Measurements from ENCODE around the gene IQGAP2.

Gene IQGAP2

GRCh38 chr5:76637490-76637889, 234.4 kb downstream of the IQGAP2 start:
- no peaks in the 10 kb centered on the region for H3K79me1 ChIP-seq (ENCODE audit: low read length)
- no peak overlapping the region for H2BK5ac ChIP-seq (ENCODE audit: low read depth, low read length, poor library complexity)
- no peak overlapping the region for H2BK12ac ChIP-seq (ENCODE audit: low read length)
- H2AK5ac ChIP-seq (ENCODE audit: low read length) = no peak overlapping the region
- H3K4me2 ChIP-seq (ENCODE audit: low read length) = no peak overlapping the region
- H3K36me3 ChIP-seq (ENCODE audit: control insufficient read depth in 1 of 2, insufficient read depth in 2 of 2, low read length in 2 of 2) = no peaks in the 10 kb centered on the region
- no peak overlapping the region for H3K9ac ChIP-seq (ENCODE audit: low read length)
- no peaks in the 10 kb centered on the region for H3K9me3 ChIP-seq (ENCODE audit: insufficient read depth, low read depth, low read length)
- no peak overlapping the region for H3K27ac ChIP-seq (ENCODE audit: low read depth, low read length)
- no peak overlapping the region for H3K4me3 ChIP-seq (ENCODE audit: low read depth, low read length)
- H3K79me2 ChIP-seq (ENCODE audit: control insufficient read depth, insufficient read depth, low read length, poor library complexity) = no peaks in the 10 kb centered on the region
- WGBS (ENCODE audit: extremely low coverage, insufficient coverage, insufficient read length) = no CpG with 5 or more reads among the region's 2 CpGs
- H3K4me1 ChIP-seq (ENCODE audit: control insufficient read depth in 1 of 2, insufficient read depth in 2 of 2, low read length in 2 of 2) = no peaks in the 10 kb centered on the region
- H3K23ac ChIP-seq (ENCODE audit: low read length) = no peak overlapping the region
- H4K8ac ChIP-seq (ENCODE audit: low read depth, low read length) = no peak overlapping the region
- no peak for DNase-seq
- H2BK120ac ChIP-seq (ENCODE audit: insufficient read depth, low read length, poor library complexity) = no peak overlapping the region
- H3K27me3 ChIP-seq (ENCODE audit: insufficient read depth, low read length) = no peaks in the 10 kb centered on the region
- no peak overlapping the region for H3K18ac ChIP-seq (ENCODE audit: low read length)
- no peak overlapping the region for H4K12ac ChIP-seq (ENCODE audit: low read depth, low read length)
- H4K91ac ChIP-seq (ENCODE audit: low read depth, low read length) = no peak overlapping the region
- no peak overlapping the region for H3K14ac ChIP-seq (ENCODE audit: low read length)
- H3K4ac ChIP-seq (ENCODE audit: low read depth, low read length) = no peak overlapping the region
- H2AFZ ChIP-seq (ENCODE audit: insufficient read depth, low read length, poor library complexity) = no peak overlapping the region

DNA sequence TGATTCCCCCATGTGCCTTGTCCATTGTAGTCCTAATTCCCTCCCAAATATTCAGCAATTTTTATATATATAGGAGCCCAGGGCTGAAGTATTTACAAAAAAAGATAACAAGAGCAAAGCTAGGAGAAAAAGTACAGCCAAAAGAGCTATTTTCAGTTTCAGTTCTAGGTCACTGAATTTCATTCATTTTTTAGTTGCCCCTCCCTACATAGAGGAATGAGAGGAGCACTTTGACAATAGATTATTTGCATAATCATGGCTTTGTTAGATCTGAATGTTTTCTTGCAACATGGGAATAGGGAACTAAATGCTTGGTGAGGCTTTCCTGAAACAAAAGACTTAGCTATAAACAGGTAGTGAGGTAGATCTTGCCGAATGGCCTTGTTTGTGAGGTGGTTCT, 235.4 kb downstream of the IQGAP2 start:
- Histone ChIP-seq H3K14ac (ENCODE audit: low read length) (no peak overlapping the region), H2AFZ (ENCODE audit: insufficient read depth, low read length, poor library complexity) (no peak overlapping the region), H3K27me3 (ENCODE audit: insufficient read depth, low read length) (no peaks in the 10 kb centered on the region), H4K12ac (ENCODE audit: low read depth, low read length) (no peak overlapping the region), H3K36me3 (ENCODE audit: control insufficient read depth in 1 of 2, insufficient read depth in 2 of 2, low read length in 2 of 2) (no peaks in the 10 kb centered on the region), H4K8ac (ENCODE audit: low read depth, low read length) (no peak overlapping the region), H2BK12ac (ENCODE audit: low read length) (no peak overlapping the region), H3K4me2 (ENCODE audit: low read length) (no peak overlapping the region), H4K91ac (ENCODE audit: low read depth, low read length) (no peak overlapping the region), H3K23ac (ENCODE audit: low read length) (no peak overlapping the region), H2AK5ac (ENCODE audit: low read length) (no peak overlapping the region), H3K9me3 (ENCODE audit: insufficient read depth, low read depth, low read length) (no peaks in the 10 kb centered on the region), H2BK5ac (ENCODE audit: low read depth, low read length, poor library complexity) (no peak overlapping the region), H2BK120ac (ENCODE audit: insufficient read depth, low read length, poor library complexity) (no peak overlapping the region), H3K4ac (ENCODE audit: low read depth, low read length) (no peak overlapping the region), H3K9ac (ENCODE audit: low read length) (no peak overlapping the region), H3K4me3 (ENCODE audit: low read depth, low read length) (no peak overlapping the region), H3K27ac (ENCODE audit: low read depth, low read length) (no peak overlapping the region), H3K79me2 (ENCODE audit: control insufficient read depth, insufficient read depth, low read length, poor library complexity) (no peaks in the 10 kb centered on the region), H3K79me1 (ENCODE audit: low read length) (no peaks in the 10 kb centered on the region), H3K18ac (ENCODE audit: low read length) (no peak overlapping the region), H3K4me1 (ENCODE audit: control insufficient read depth in 1 of 2, insufficient read depth in 2 of 2, low read length in 2 of 2) (no peaks in the 10 kb centered on the region)
- WGBS (ENCODE audit: extremely low coverage, insufficient coverage, insufficient read length) = no CpG with 5 or more reads among the region's 1 CpG
- peak in 1 of 2 donors; percentile 62 for DNase-seq

DNA sequence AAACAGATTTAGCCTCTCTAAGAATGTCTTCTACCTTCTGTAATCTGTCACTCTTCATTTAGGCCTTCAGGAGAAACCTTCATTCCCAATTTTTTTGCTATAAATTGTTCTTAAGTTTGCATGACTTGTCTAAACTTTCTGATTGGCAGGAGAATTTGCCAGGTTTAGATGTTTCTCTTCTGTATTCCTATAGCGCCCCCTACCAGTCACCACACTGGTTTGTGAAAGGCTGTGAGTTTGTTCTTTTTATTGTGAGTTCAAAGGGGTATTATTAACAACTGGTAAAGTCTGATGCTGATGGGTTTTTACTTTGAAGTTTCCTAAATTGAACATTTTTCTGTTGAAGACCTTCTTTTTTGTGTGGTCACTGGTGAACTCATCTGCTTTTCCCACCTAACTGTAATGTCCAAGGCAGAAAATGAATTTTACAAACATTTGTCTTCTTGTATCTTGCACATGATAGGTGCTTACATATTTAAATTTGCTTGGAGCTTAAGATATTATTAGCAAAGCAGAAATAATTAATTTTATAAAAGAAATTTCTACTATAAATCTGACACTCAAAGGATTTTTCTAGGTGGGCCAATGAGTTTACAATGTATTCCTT, 238.5 kb downstream of the IQGAP2 start:
- Histone ChIP-seq H4K8ac (ENCODE audit: low read depth, low read length) (no peak overlapping the region), H3K27me3 (ENCODE audit: insufficient read depth, low read length) (no peaks in the 10 kb centered on the region), H3K9ac (ENCODE audit: low read length) (no peak overlapping the region), H2AFZ (ENCODE audit: insufficient read depth, low read length, poor library complexity) (no peak overlapping the region), H3K9me3 (ENCODE audit: insufficient read depth, low read depth, low read length) (no peaks in the 10 kb centered on the region), H3K14ac (ENCODE audit: low read length) (no peak overlapping the region), H2BK120ac (ENCODE audit: insufficient read depth, low read length, poor library complexity) (no peak overlapping the region), H3K79me2 (ENCODE audit: control insufficient read depth, insufficient read depth, low read length, poor library complexity) (no peaks in the 10 kb centered on the region), H3K4me3 (ENCODE audit: low read depth, low read length) (no peak overlapping the region), H3K4me1 (ENCODE audit: control insufficient read depth in 1 of 2, insufficient read depth in 2 of 2, low read length in 2 of 2) (no peaks in the 10 kb centered on the region), H3K18ac (ENCODE audit: low read length) (no peak overlapping the region), H3K23ac (ENCODE audit: low read length) (no peak overlapping the region), H3K36me3 (ENCODE audit: control insufficient read depth in 1 of 2, insufficient read depth in 2 of 2, low read length in 2 of 2) (no peaks in the 10 kb centered on the region), H2BK5ac (ENCODE audit: low read depth, low read length, poor library complexity) (no peak overlapping the region), H3K27ac (ENCODE audit: low read depth, low read length) (no peak overlapping the region), H3K4me2 (ENCODE audit: low read length) (no peak overlapping the region), H4K12ac (ENCODE audit: low read depth, low read length) (no peak overlapping the region), H4K91ac (ENCODE audit: low read depth, low read length) (no peak overlapping the region), H3K4ac (ENCODE audit: low read depth, low read length) (no peak overlapping the region), H3K79me1 (ENCODE audit: low read length) (no peaks in the 10 kb centered on the region), H2BK12ac (ENCODE audit: low read length) (no peak overlapping the region), H2AK5ac (ENCODE audit: low read length) (no peak overlapping the region)
- DNase-seq = peak; percentile 27 to 83
- no CpG with 5 or more reads among the region's 1 CpG for WGBS (ENCODE audit: extremely low coverage, insufficient coverage, insufficient read length)

GRCh38 chr5:76642390-76643040, 239.4 kb downstream of the IQGAP2 start:
- no CpG with 5 or more reads among the region's 6 CpGs for WGBS (ENCODE audit: extremely low coverage, insufficient coverage, insufficient read length)
- H2AFZ ChIP-seq (ENCODE audit: insufficient read depth, low read length, poor library complexity) = no peak overlapping the region
- no peaks in the 10 kb centered on the region for H3K27me3 ChIP-seq (ENCODE audit: insufficient read depth, low read length)
- H4K12ac ChIP-seq (ENCODE audit: low read depth, low read length) = no peak overlapping the region
- H2AK5ac ChIP-seq (ENCODE audit: low read length) = no peak overlapping the region
- no peaks in the 10 kb centered on the region for H3K4me1 ChIP-seq (ENCODE audit: control insufficient read depth in 1 of 2, insufficient read depth in 2 of 2, low read length in 2 of 2)
- H3K18ac ChIP-seq (ENCODE audit: low read length) = no peak overlapping the region
- H2BK120ac ChIP-seq (ENCODE audit: insufficient read depth, low read length, poor library complexity) = no peak overlapping the region
- no peak overlapping the region for H3K27ac ChIP-seq (ENCODE audit: low read depth, low read length)
- H3K23ac ChIP-seq (ENCODE audit: low read length) = no peak overlapping the region
- no peak overlapping the region for H4K8ac ChIP-seq (ENCODE audit: low read depth, low read length)
- no peak overlapping the region for H3K4me3 ChIP-seq (ENCODE audit: low read depth, low read length)
- no peak overlapping the region for H3K4ac ChIP-seq (ENCODE audit: low read depth, low read length)
- H3K79me1 ChIP-seq (ENCODE audit: low read length) = no peaks in the 10 kb centered on the region
- H2BK12ac ChIP-seq (ENCODE audit: low read length) = no peak overlapping the region
- no peaks in the 10 kb centered on the region for H3K36me3 ChIP-seq (ENCODE audit: control insufficient read depth in 1 of 2, insufficient read depth in 2 of 2, low read length in 2 of 2)
- no peak for DNase-seq
- no peaks in the 10 kb centered on the region for H3K79me2 ChIP-seq (ENCODE audit: control insufficient read depth, insufficient read depth, low read length, poor library complexity)
- no peak overlapping the region for H3K14ac ChIP-seq (ENCODE audit: low read length)
- H2BK5ac ChIP-seq (ENCODE audit: low read depth, low read length, poor library complexity) = no peak overlapping the region
- H3K4me2 ChIP-seq (ENCODE audit: low read length) = no peak overlapping the region
- H3K9ac ChIP-seq (ENCODE audit: low read length) = no peak overlapping the region
- H4K91ac ChIP-seq (ENCODE audit: low read depth, low read length) = no peak overlapping the region
- no peaks in the 10 kb centered on the region for H3K9me3 ChIP-seq (ENCODE audit: insufficient read depth, low read depth, low read length)

Measured in trophoblast cell (in vitro differentiated cells and primary cell).